DMS 273 (cell line): ENCODE measurements around the gene PCDH10.
A peak's percentile ranks its signal among the peaks of the same experiment; 100 is the strongest.

Experiments
- DNase-seq: peaks from one replicate; lab custom pipeline; 2025; ENCODE audit not compliant: unreplicated experiment; lab: John Stamatoyannopoulos, UW

PCDH10 gene

GRCh38 chr4:133150486-133151340, 1.6 kb downstream of the PCDH10 start:
- peak; percentile 32 for DNase-seq

GRCh38 chr4:133151341-133151690, 2.2 kb downstream of the PCDH10 start:
- peak; percentile 39 for DNase-seq

GRCh38 chr4:133151691-133152329, 2.7 kb downstream of the PCDH10 start:
- DNase-seq: peak; percentile 37

- DNase-seq: no peak
These were observed 3.3 kb downstream of the PCDH10 start for GRCh38 chr4:133152330-133152821.

GRCh38 chr4:133152831-133153481, 3.9 kb downstream of the PCDH10 start:
- DNase-seq: peak; percentile 15

GRCh38 chr4:133154725-133155124, 5.6 kb downstream of the PCDH10 start:
- peak; percentile 24 for DNase-seq

- peak; percentile 4 for DNase-seq
These were observed 7.0 kb downstream of the PCDH10 start for GRCh38 chr4:133156096-133156495.

- no peak for DNase-seq
These were observed 7.5 kb downstream of the PCDH10 start for GRCh38 chr4:133156556-133156955.

- DNase-seq: no peak
These were observed 8.5 kb downstream of the PCDH10 start for GRCh38 chr4:133157460-133158160.

- DNase-seq: no peak
These were observed 11.8 kb downstream of the PCDH10 start for GRCh38 chr4:133160853-133161252.

- DNase-seq: no peak
These were observed 12.6 kb downstream of the PCDH10 start for GRCh38 chr4:133161570-133162295.

GRCh38 chr4:133162941-133163340, 13.8 kb downstream of the PCDH10 start:
- peak; percentile 2 for DNase-seq

GRCh38 chr4:133178956-133179355, 29.9 kb downstream of the PCDH10 start:
- DNase-seq: no peak

GRCh38 chr4:133186210-133186609, 37.1 kb downstream of the PCDH10 start:
- DNase-seq: no peak

- no peak for DNase-seq
These were observed 37.8 kb downstream of the PCDH10 start for GRCh38 chr4:133186845-133187244.

GRCh38 chr4:133188433-133189146, 39.5 kb downstream of the PCDH10 start:
- DNase-seq: no peak

- no peak for DNase-seq
These were observed 40.0 kb downstream of the PCDH10 start for GRCh38 chr4:133189147-133189517.

GRCh38 chr4:133190098-133190497, 41.0 kb downstream of the PCDH10 start:
- no peak for DNase-seq

GRCh38 chr4:133208694-133209285, 59.7 kb downstream of the PCDH10 start:
- DNase-seq: no peak

GRCh38 chr4:133233922-133234321, 84.8 kb downstream of the PCDH10 start:
- no peak for DNase-seq
